ENCODE measurements around the gene FAM227A. TPM values are rescaled to one million over a fixed set of nuclear protein-coding genes. Genes with fewer than 3 reads are reported as not detected.

FAM227A gene
- polyA plus RNA-seq, 1 experiment: 1.4 TPM

- Histone ChIP-seq H3K4me3 (ENCODE audit: low read depth, low read length) (peak overlapping the region; percentile 85), H3K27me3 (ENCODE audit: control insufficient read depth, insufficient read depth, low read length) (no peaks in the 10 kb centered on the region), H3K27ac (ENCODE audit: low read depth, low read length) (peak overlapping the region; percentile 78), H3K9me3 (ENCODE audit: control insufficient read depth, insufficient read depth, low read length) (no peaks in the 10 kb centered on the region)
- no peak for TF ChIP-seq CTCF (IDR thresholded peaks at IDR 0.05; ENCODE audit: low read depth, low read length)
- no peak for DNase-seq (ENCODE audit: low read depth, low spot score)
- CTCF ChIA-PET: interaction anchor here (3.9 kb wide), 1 partner anchor 19 kb away, joined by 22 read pairs; the partner anchor contains the start of gene TOMM22
- POLR2A ChIA-PET: interaction anchor here (0.7 to 1.1 kb wide), 3 partner anchors 19 to 302 kb away, joined by 3 to 7 read pairs (median 4); partner anchors contain the start of gene TOMM22
Measured at GRCh38 chr22:38700270-38700788, 44.1 kb upstream of the FAM227A start.

GRCh38 chr22:38699784-38700183 lies 43.6 kb upstream of the FAM227A start:
- H3K9me3 ChIP-seq (ENCODE audit: control insufficient read depth, insufficient read depth, low read length): no peaks in the 10 kb centered on the region
- peak overlapping the region; percentile 85 for H3K4me3 ChIP-seq (ENCODE audit: low read depth, low read length)
- CTCF ChIA-PET: interaction anchor here (1.0 to 3.9 kb wide), 2 partner anchors 18 to 25 kb away, joined by 4 to 22 read pairs; partner anchors contain the start of gene TOMM22
- TF ChIP-seq CTCF (IDR thresholded peaks at IDR 0.05; ENCODE audit: low read depth, low read length): 0 out of 2 replicates have a peak, but pooled peaks have one; percentile 24
- H3K27me3 ChIP-seq (ENCODE audit: control insufficient read depth, insufficient read depth, low read length): no peaks in the 10 kb centered on the region
- POLR2A ChIA-PET: interaction anchor here (0.5 to 1.1 kb wide), 5 partner anchors 14 to 301 kb away, joined by 3 to 7 read pairs (median 3); partner anchors contain the start of gene TOMM22
- peak overlapping the region; percentile 31 for H3K27ac ChIP-seq (ENCODE audit: low read depth, low read length)
- DNase-seq (ENCODE audit: low read depth, low spot score): no peak

- H3K27ac ChIP-seq (ENCODE audit: low read depth, low read length): peak overlapping the region; percentile 31
- H3K27me3 ChIP-seq (ENCODE audit: control insufficient read depth, insufficient read depth, low read length): no peaks in the 10 kb centered on the region
- H3K4me3 ChIP-seq (ENCODE audit: low read depth, low read length): peak overlapping the region; percentile 85
- no peaks in the 10 kb centered on the region for H3K9me3 ChIP-seq (ENCODE audit: control insufficient read depth, insufficient read depth, low read length)
- DNase-seq (ENCODE audit: low read depth, low spot score): no peak
- ChIA-PET POLR2A (interaction anchor here (0.5 to 1.1 kb wide), 3 partner anchors 13 to 219 kb away, joined by 3 to 7 read pairs (median 3); partner anchors contain the start of gene TOMM22), CTCF (interaction anchor here (0.6 to 3.9 kb wide), 4 partner anchors 18 to 70 kb away, joined by 3 to 22 read pairs (median 4); partner anchors contain the start of gene TOMM22)
- no peak for TF ChIP-seq CTCF (IDR thresholded peaks at IDR 0.05; ENCODE audit: low read depth, low read length)
Measured at GRCh38 chr22:38699143-38699542, 43.0 kb upstream of the FAM227A start.

GRCh38 chr22:38698407-38699094 lies 42.4 kb upstream of the FAM227A start:
- Histone ChIP-seq H3K9me3 (ENCODE audit: control insufficient read depth, insufficient read depth, low read length) (no peaks in the 10 kb centered on the region), H3K4me3 (ENCODE audit: low read depth, low read length) (peak overlapping the region; percentile 85), H3K27me3 (ENCODE audit: control insufficient read depth, insufficient read depth, low read length) (no peaks in the 10 kb centered on the region), H3K27ac (ENCODE audit: low read depth, low read length) (no peak overlapping the region)
- TF ChIP-seq CTCF (IDR thresholded peaks at IDR 0.05; ENCODE audit: low read depth, low read length): no peak
- DNase-seq (ENCODE audit: low read depth, low spot score): no peak
- ChIA-PET POLR2A (no interaction called here), CTCF (interaction anchor here (0.6 to 3.9 kb wide), 4 partner anchors 17 to 646 kb away, joined by 3 to 22 read pairs (median 4); partner anchors contain the start of gene TOMM22)

Data from AG04450 (cell line).